HEK293 (cell line): ENCODE measurements around the gene RGS14.
A peak's percentile ranks its signal among the peaks of the same experiment; 100 is the strongest.

ENCODE experiments used
- CTCF ChIA-PET: fragments of 350-600 bp; formaldehyde crosslinking; extraction: SDS; loops from one replicate; lab custom pipeline; 2021; ENCODE audit warnings: antibody characterized with exemption; lab: Yijun Ruan, JAX
- POLR2A ChIA-PET: fragments of 300-600 bp; formaldehyde crosslinking; extraction: SDS; loops from one replicate; lab custom pipeline; 2020; ENCODE audit warnings: antibody characterized with exemption, inconsistent platforms; lab: Yijun Ruan, JAX
- H3K27ac ChIP-seq: fragments of 200-500 bp; sonication (Bioruptor generic); 2 replicates; pipeline ENCODE4 v1.5.1; 2014; ENCODE audit warnings: low read depth, low read length, control low read depth, inconsistent platforms; ENCODE audit errors: extremely low read depth
- H3K36me3 ChIP-seq, 2 experiments: fragments of 200-500 bp in 1 of 2; sonication (Bioruptor generic) in 1 of 2; 1 replicate in 1 of 2; 2 replicates in 1 of 2; pipeline ENCODE4 v1.5.1; 2014 to 2017; ENCODE audit warnings: inconsistent platforms in 2 of 2, low read length in 2 of 2; ENCODE audit not compliant: control insufficient read depth in 2 of 2, insufficient read depth in 1 of 2
- H3K4me1 ChIP-seq: fragments of 200-500 bp; sonication (Bioruptor generic); 2 replicates; pipeline ENCODE4 v1.5.1; 2014; ENCODE audit warnings: mild to moderate bottlenecking, low read length, inconsistent platforms; ENCODE audit not compliant: control insufficient read depth, insufficient read depth
- H3K4me3 ChIP-seq: 2 replicates; pipeline ENCODE4 v1.5.1; 2011; ENCODE audit warnings: low read depth, mild to moderate bottlenecking, control low read depth, low read length, moderate library complexity
- H3K9me3 ChIP-seq: fragments of 200-500 bp; sonication (Bioruptor generic); 2 replicates; pipeline ENCODE4 v1.5.1; 2014; ENCODE audit warnings: low read depth, low read length, inconsistent platforms; ENCODE audit not compliant: control insufficient read depth, insufficient read depth
- HOXC10 ChIP-seq: sonication (generic); formaldehyde crosslinking; IDR thresholded peaks from 2 replicates; pipeline ENCODE4 v1.8.1; 2023; ENCODE audit warnings: mild to moderate bottlenecking, missing genetic modification reagents
- KLF16 ChIP-seq: fragments of 450-650 bp; formaldehyde crosslinking; IDR thresholded peaks from 2 replicates; pipeline ENCODE4 v1.5.1; 2017; ENCODE audit warnings: missing biosample characterization, missing genetic modification characterization
- MYNN ChIP-seq: fragments of 450-650 bp; formaldehyde crosslinking; IDR thresholded peaks from 2 replicates; pipeline ENCODE4 v1.5.1; 2016; ENCODE audit warnings: missing biosample characterization, missing genetic modification characterization, borderline replicate concordance
- PRDM1 ChIP-seq: fragments of 450-650 bp; formaldehyde crosslinking; IDR thresholded peaks from 2 replicates; pipeline ENCODE4; 2016; ENCODE audit warnings: missing biosample characterization, missing genetic modification characterization
- SP2 ChIP-seq: fragments of 450-650 bp; formaldehyde crosslinking; IDR thresholded peaks from 2 replicates; pipeline ENCODE4 v1.5.1; 2016; ENCODE audit warnings: missing biosample characterization, missing genetic modification characterization
- ZBTB17 ChIP-seq: fragments of 450-650 bp; formaldehyde crosslinking; IDR thresholded peaks from 2 replicates; pipeline ENCODE4 v1.5.1; 2016; ENCODE audit warnings: missing biosample characterization, missing genetic modification characterization
- ZFHX2 ChIP-seq: fragments of 450-650 bp; formaldehyde crosslinking; conservative IDR thresholded peaks from 2 replicates; pipeline ENCODE4 v1.5.1; 2016; ENCODE audit warnings: missing biosample characterization, missing genetic modification characterization
- ZFP3 ChIP-seq: fragments of 450-650 bp; formaldehyde crosslinking; IDR thresholded peaks from 2 replicates; pipeline ENCODE4 v1.5.1; 2016; ENCODE audit warnings: low read depth, missing biosample characterization, missing genetic modification characterization
- ZNF157 ChIP-seq: fragments of 450-650 bp; formaldehyde crosslinking; IDR thresholded peaks from 2 replicates; pipeline ENCODE4 v1.5.1; 2016; ENCODE audit warnings: missing biosample characterization, missing genetic modification characterization
- ZNF169 ChIP-seq: fragments of 450-650 bp; formaldehyde crosslinking; IDR thresholded peaks from 2 replicates; pipeline ENCODE4 v1.5.1; 2016; ENCODE audit warnings: missing biosample characterization, missing genetic modification characterization
- ZNF239 ChIP-seq: fragments of 450-650 bp; formaldehyde crosslinking; IDR thresholded peaks from 2 replicates; pipeline ENCODE4 v1.5.1; 2016; ENCODE audit warnings: missing biosample characterization, missing genetic modification characterization
- ZNF544 ChIP-seq: fragments of 450-650 bp; formaldehyde crosslinking; IDR thresholded peaks from 2 replicates; pipeline ENCODE4 v1.5.0; 2017; ENCODE audit warnings: missing biosample characterization, missing genetic modification characterization
- ZNF555 ChIP-seq: fragments of 450-650 bp; formaldehyde crosslinking; conservative IDR thresholded peaks from 2 replicates; pipeline ENCODE4 v1.5.1; 2017; ENCODE audit warnings: missing biosample characterization, mild to moderate bottlenecking, missing genetic modification characterization, inconsistent platforms
- ZNF677 ChIP-seq: fragments of 450-650 bp; IDR thresholded peaks from 2 replicates; pipeline ENCODE4 v1.5.0; 2018; ENCODE audit warnings: missing biosample characterization, mild to moderate bottlenecking, missing genetic modification characterization, moderate library complexity
- ZNF791 ChIP-seq: fragments of 450-650 bp; formaldehyde crosslinking; IDR thresholded peaks from 2 replicates; pipeline ENCODE4 v1.5.1; 2016; ENCODE audit warnings: missing biosample characterization, missing genetic modification characterization
- ZXDB ChIP-seq: fragments of 450-650 bp; formaldehyde crosslinking; IDR thresholded peaks from 2 replicates; pipeline ENCODE4 v1.5.1; 2016; ENCODE audit warnings: missing biosample characterization, missing genetic modification characterization
- TF ChIP-seq, protein P1 (sequence below): fragments of 450-650 bp; formaldehyde crosslinking; IDR thresholded peaks from 2 replicates; pipeline ENCODE4 v1.5.1; 2017; ENCODE audit warnings: missing biosample characterization, missing genetic modification characterization
- TF ChIP-seq, protein P2 (sequence below): fragments of 450-650 bp; formaldehyde crosslinking; IDR thresholded peaks from 2 replicates; pipeline ENCODE4 v1.5.1; 2016; ENCODE audit warnings: missing biosample characterization, missing genetic modification characterization

Gene RGS14

DNA sequence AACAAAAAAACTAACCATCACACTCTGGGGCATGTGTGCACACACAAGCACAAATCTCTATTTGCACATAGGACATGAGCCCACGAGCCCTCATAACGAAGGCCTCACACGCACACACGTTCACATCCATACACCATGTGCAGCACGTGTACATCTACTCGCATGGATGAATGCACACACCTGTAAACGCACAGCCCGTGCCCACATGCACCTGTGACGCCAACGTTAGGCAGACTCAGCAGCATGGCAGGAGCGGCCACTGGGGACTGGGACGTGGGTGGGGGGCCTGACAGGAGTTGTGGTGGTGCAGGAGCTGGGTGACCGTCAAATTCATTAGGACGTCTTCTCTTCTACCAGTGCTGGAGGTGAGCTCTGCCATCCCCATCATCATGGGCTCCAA, 29.7 kb downstream of the RGS14 start:
- CTCF ChIA-PET: interaction anchor here (0.8 to 6.8 kb wide), 5 partner anchors 8 to 66 kb away, joined by 7 to 97 read pairs (median 39); partner anchors contain the start of gene PFN3
- H3K27ac ChIP-seq: no peak overlapping the region
- no peak overlapping the region for H3K4me3 ChIP-seq
- no peaks in the 10 kb centered on the region for H3K4me1 ChIP-seq
- TF ChIP-seq, protein P1, sequence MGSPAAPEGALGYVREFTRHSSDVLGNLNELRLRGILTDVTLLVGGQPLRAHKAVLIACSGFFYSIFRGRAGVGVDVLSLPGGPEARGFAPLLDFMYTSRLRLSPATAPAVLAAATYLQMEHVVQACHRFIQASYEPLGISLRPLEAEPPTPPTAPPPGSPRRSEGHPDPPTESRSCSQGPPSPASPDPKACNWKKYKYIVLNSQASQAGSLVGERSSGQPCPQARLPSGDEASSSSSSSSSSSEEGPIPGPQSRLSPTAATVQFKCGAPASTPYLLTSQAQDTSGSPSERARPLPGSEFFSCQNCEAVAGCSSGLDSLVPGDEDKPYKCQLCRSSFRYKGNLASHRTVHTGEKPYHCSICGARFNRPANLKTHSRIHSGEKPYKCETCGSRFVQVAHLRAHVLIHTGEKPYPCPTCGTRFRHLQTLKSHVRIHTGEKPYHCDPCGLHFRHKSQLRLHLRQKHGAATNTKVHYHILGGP: no peak
- TF ChIP-seq ZNF791 (tag by site-specific recombination) (no peak), ZNF555 (tag by site-specific recombination) (no peak), SP2 (tag by site-specific recombination) (no peak), ZNF169 (tag by site-specific recombination) (no peak), ZFHX2 (tag by site-specific recombination) (no peak), ZNF677 (tag by site-specific recombination) (no peak), KLF16 (tag by site-specific recombination) (no peak), ZNF157 (tag by site-specific recombination) (no peak), MYNN (tag by site-specific recombination) (no peak), HOXC10 (CRISPR knock-in tag) (no peak)
- TF ChIP-seq, protein P2, sequence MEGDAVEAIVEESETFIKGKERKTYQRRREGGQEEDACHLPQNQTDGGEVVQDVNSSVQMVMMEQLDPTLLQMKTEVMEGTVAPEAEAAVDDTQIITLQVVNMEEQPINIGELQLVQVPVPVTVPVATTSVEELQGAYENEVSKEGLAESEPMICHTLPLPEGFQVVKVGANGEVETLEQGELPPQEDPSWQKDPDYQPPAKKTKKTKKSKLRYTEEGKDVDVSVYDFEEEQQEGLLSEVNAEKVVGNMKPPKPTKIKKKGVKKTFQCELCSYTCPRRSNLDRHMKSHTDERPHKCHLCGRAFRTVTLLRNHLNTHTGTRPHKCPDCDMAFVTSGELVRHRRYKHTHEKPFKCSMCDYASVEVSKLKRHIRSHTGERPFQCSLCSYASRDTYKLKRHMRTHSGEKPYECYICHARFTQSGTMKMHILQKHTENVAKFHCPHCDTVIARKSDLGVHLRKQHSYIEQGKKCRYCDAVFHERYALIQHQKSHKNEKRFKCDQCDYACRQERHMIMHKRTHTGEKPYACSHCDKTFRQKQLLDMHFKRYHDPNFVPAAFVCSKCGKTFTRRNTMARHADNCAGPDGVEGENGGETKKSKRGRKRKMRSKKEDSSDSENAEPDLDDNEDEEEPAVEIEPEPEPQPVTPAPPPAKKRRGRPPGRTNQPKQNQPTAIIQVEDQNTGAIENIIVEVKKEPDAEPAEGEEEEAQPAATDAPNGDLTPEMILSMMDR: no peak
- POLR2A ChIA-PET: no interaction called here
- no peaks in the 10 kb centered on the region for H3K36me3 ChIP-seq
- no peaks in the 10 kb centered on the region for H3K9me3 ChIP-seq

DNA sequence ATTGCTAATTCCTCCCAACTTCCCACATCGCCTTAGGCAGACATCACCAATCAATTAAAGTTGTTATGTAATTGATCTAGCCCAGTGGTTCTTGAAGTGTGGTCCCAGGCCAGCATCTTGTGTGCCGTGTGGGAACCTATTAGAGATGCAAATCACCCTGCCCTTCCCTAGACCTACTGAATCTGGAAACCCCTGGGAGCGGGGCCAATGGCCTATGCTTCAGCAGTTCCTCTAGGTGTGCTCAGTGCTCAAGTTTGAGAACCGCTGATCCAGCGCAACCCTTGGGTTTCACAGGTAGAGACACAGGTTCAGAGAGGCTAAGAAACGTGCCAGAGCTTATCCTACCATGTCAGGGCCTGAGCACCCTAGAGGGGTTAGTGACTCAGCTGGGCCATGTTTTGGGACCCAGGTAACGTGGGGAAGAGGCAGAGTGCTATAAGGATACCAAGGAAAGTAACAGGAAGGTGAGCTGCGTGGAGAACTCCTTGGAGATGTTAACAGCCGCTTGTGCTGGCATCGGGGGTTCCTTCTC, 30.9 kb downstream of the RGS14 start:
- Histone ChIP-seq H3K36me3 (no peaks in the 10 kb centered on the region), H3K9me3 (no peaks in the 10 kb centered on the region), H3K27ac (no peak overlapping the region), H3K4me1 (no peaks in the 10 kb centered on the region), H3K4me3 (no peak overlapping the region)
- ChIA-PET CTCF (interaction anchor here (0.6 to 6.8 kb wide), 12 partner anchors 10 to 275 kb away, joined by 3 to 97 read pairs (median 6); partner anchors contain the start of genes GRK6 and PFN3), POLR2A (interaction anchor here (0.6 kb wide), 1 partner anchor 9 kb away, joined by 3 read pairs; no protein-coding TSS in a partner anchor)
- TF ChIP-seq ZBTB17 (peak; percentile 70), ZXDB (no peak), ZFP3 (tag by site-specific recombination) (no peak)

DNA sequence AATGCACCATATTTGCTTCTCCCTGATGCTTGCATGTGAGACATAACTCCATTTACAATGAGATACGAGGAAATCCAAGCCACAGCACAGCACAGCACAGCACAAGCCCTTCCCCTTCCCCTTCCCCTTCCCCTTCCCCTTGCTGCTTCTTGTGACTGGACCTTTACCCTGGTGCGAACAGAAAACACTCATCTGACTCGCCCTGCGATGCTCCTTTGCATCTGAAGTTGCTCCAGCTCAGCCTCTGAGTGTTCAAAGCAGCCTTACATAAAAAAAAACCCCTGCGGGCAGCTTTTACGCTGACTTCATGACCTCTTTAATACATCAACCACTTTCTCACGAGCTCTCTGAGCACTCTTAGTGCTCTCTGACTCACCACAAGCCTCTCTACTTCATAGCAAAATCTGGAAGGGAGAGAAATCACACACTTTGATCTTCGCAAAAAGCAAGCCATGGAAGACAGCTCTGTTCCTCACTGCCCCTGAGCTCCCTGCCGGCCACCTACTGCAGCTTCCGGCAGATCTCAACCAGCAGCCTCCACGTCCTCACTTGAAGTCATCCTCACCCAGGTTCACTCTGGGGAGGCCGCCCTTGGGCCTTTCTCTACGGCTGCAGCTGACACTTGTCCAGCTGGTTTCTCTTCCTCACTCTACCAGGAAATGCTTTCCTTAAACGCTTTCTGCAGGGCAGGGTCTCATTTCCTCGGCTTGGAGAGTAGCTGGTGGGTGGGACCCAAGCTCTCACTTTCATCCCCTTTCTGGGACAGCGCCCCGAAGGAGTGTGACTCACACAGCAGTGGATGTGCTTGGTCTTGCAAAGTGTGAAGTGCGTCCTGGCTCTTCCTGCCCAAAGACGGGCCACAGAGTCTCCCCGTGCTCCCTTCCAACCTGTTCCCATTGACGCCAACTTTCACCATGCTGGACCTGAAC, 31.8 kb downstream of the RGS14 start:
- ChIA-PET CTCF (interaction anchor here (0.6 to 6.8 kb wide), 22 partner anchors 11 to 276 kb away, joined by 3 to 97 read pairs (median 4); partner anchors contain the start of genes GRK6, LMAN2 and PFN3), POLR2A (interaction anchor here (0.6 to 4.4 kb wide), 4 partner anchors 10 to 66 kb away, joined by 3 to 20 read pairs (median 3); no protein-coding TSS in a partner anchor)
- H3K36me3 ChIP-seq: no peaks in the 10 kb centered on the region
- no peaks in the 10 kb centered on the region for H3K4me1 ChIP-seq
- no peak overlapping the region for H3K27ac ChIP-seq
- no peak overlapping the region for H3K4me3 ChIP-seq
- no peaks in the 10 kb centered on the region for H3K9me3 ChIP-seq
- TF ChIP-seq ZNF239: no peak
- peak; percentile 48; the same call in 1 of the 2 replicates for TF ChIP-seq PRDM1 (tag by site-specific recombination)
- TF ChIP-seq ZNF544 (tag by site-specific recombination): no peak
